Body of pancreas (tissue), 4 donors: ENCODE data around the gene YOD1. TPM values are rescaled to one million over a fixed set of nuclear protein-coding genes. Genes with fewer than 3 reads are reported as not detected.
A peak's percentile ranks its signal among the peaks of the same experiment; 100 is the strongest.

Experiments
- ATAC-seq: fragments of 150-250 bp; one replicate; pipeline ENCODE4 v1.9.1; 2016
- DNase-seq, 4 donors: peaks; one replicate each; pipeline ENCODE4 v3.0.0-alpha.2; 2019
- H3K27ac ChIP-seq, 4 donors: fragments of 200-600 bp; sonication (generic); 1 replicate in 3 of 4; 2 replicates in 1 of 4; pipeline versions ENCODE4 v1.5.1 to v1.6.1; 2016 to 2019; ENCODE audit warnings: mild to moderate bottlenecking in 1 of 4, mixed read lengths in 1 of 4, moderate library complexity in 1 of 4
- H3K27me3 ChIP-seq, 2 donors: fragments of 200-600 bp; sonication (generic); one replicate each; pipeline ENCODE4 v1.6.0; 2016; ENCODE audit warnings: mild to moderate bottlenecking in 1 of 2
- H3K36me3 ChIP-seq, 2 donors: fragments of 200-600 bp; sonication (generic); replicated peaks in 1 of 2; 2 replicates each; pipeline ENCODE4 v1.5.1; 2016; ENCODE audit warnings: low read depth in 2 of 2; ENCODE audit not compliant: insufficient read depth in 1 of 2
- H3K4me1 ChIP-seq: fragments of 200-600 bp; sonication (generic); one replicate; pipeline ENCODE4 v1.6.0; 2016
- H3K4me3 ChIP-seq, 2 donors: fragments of 200-600 bp; sonication (generic); 1 replicate in 1 of 2; 2 replicates in 1 of 2; pipeline ENCODE4 v1.5.1; 2016 to 2019
- H3K9me3 ChIP-seq, 3 donors: fragments of 200-600 bp; sonication (generic); 1 replicate in 2 of 3; 2 replicates in 1 of 3; pipeline ENCODE4 v1.5.1; 2016
- CTCF ChIP-seq, 7 experiments: fragments of 450-650 bp in 4 of 7; fragments of 200-600 bp in 3 of 7; sonication (generic) in 3 of 7; IDR thresholded peaks; one replicate each; pipeline ENCODE4 v1.5.1; 2016 to 2019; ENCODE audit warnings: antibody characterized with exemption in 7 of 7
- POLR2A ChIP-seq, 3 donors: fragments of 450-650 bp; IDR thresholded peaks; one replicate each; pipeline ENCODE4 v1.6.1; 2016; ENCODE audit warnings: antibody characterized with exemption in 3 of 3, mild to moderate bottlenecking in 2 of 3
- WGBS, 2 donors: methylation state at CpG; one replicate each; pipeline ENCODE4 v1.1.5; 2017; 5-methylcytosine and 5-hydroxymethylcytosine counted together
- intact Hi-C: fragments of 100-400 bp; cut with DNase I; formaldehyde crosslinking; loops from one replicate; pipeline ENCODE4 v1.15.1; 2023
- total RNA-seq, 2 donors: library from RNA; depleted of rRNA; stranded (reverse); fragments of >200 nt; gene quantifications; one replicate each; pipeline ENCODE4 v1.1.0, GENCODE V29; 2016

YOD1 gene
- total RNA-seq, 2 donors from 2014 or later, result 5.4 to 5.9 TPM

GRCh38 chr1:207084701-207085180 is 33.7 kb upstream of the YOD1 start:
- Histone ChIP-seq H3K36me3 (no peaks in the 10 kb centered on the region), H3K9me3 (no peaks in the 10 kb centered on the region), H3K27ac (no peak overlapping the region), H3K4me1 (peaks cover 32% of the 10 kb centered on the region), H3K4me3 (no peak overlapping the region), H3K27me3 (no peaks in the 10 kb centered on the region)
- TF ChIP-seq CTCF (IDR thresholded peaks at IDR 0.05) (peak; percentile 45 to 78 (median 76)), POLR2A (IDR thresholded peaks at IDR 0.05) (no peak)
- intact Hi-C loops, result loop anchor here (5.0 kb wide), 1 partner anchor 323 kb away; no protein-coding TSS in a partner anchor
- ATAC-seq, result peak; percentile 72
- DNase-seq, result peak; percentile 61 to 78 (median 70)
- WGBS, 2 donors, result 15 to 28% methylated on average over 8 of the region's 8 CpGs

- no peaks in the 10 kb centered on the region for H3K9me3 ChIP-seq
- H3K27me3 ChIP-seq, result no peaks in the 10 kb centered on the region
- TF ChIP-seq POLR2A (IDR thresholded peaks at IDR 0.05) (no peak), CTCF (IDR thresholded peaks at IDR 0.05) (no peak)
- peaks cover 27% of the 10 kb centered on the region for H3K4me1 ChIP-seq
- H3K4me3 ChIP-seq, result no peak overlapping the region
- ATAC-seq (no peak), DNase-seq (no peak)
- no peak overlapping the region for H3K27ac ChIP-seq
- H3K36me3 ChIP-seq, result no peaks in the 10 kb centered on the region
- intact Hi-C loops, result loop anchor here (5.0 kb wide), 1 partner anchor 323 kb away; no protein-coding TSS in a partner anchor
- 54 to 56% methylated on average over 2 of the region's 2 CpGs for WGBS, 2 donors
Observed at GRCh38 chr1:207084232-207084631, 33.2 kb upstream of the YOD1 start.

GRCh38 chr1:207081806-207082205 is 30.8 kb upstream of the YOD1 start:
- no peak for ATAC-seq

GRCh38 chr1:207081088-207081487 is 30.1 kb upstream of the YOD1 start:
- intact Hi-C loops, result loop anchor here (5.0 kb wide), 1 partner anchor 326 kb away; no protein-coding TSS in a partner anchor
- no peaks in the 10 kb centered on the region for H3K27me3 ChIP-seq
- peaks cover 10% of the 10 kb centered on the region for H3K4me1 ChIP-seq
- H3K27ac ChIP-seq, result no peak overlapping the region
- H3K9me3 ChIP-seq, result no peaks in the 10 kb centered on the region
- ATAC-seq (no peak), DNase-seq (no peak)
- WGBS, 2 donors, result 29 to 32% methylated on average over 2 of the region's 2 CpGs
- TF ChIP-seq CTCF (IDR thresholded peaks at IDR 0.05) (no peak), POLR2A (IDR thresholded peaks at IDR 0.05) (no peak)
- no peaks in the 10 kb centered on the region for H3K36me3 ChIP-seq
- H3K4me3 ChIP-seq, result no peak overlapping the region

More at GRCh38 chr1:207081806-207082205, 30.8 kb upstream of the YOD1 start:
- Histone ChIP-seq H3K27me3 (no peaks in the 10 kb centered on the region), H3K36me3 (no peaks in the 10 kb centered on the region), H3K9me3 (no peaks in the 10 kb centered on the region), H3K27ac (no peak overlapping the region), H3K4me1 (peaks cover 10% of the 10 kb centered on the region), H3K4me3 (no peak overlapping the region)
- 54 to 72% methylated on average over 2 of the region's 2 CpGs for WGBS, 2 donors
- intact Hi-C loops, result loop anchor here (5.0 kb wide), 1 partner anchor 325 kb away; no protein-coding TSS in a partner anchor
- TF ChIP-seq POLR2A (IDR thresholded peaks at IDR 0.05), result no peak
- no peak for TF ChIP-seq CTCF (IDR thresholded peaks at IDR 0.05)
- DNase-seq, result no peak

- ATAC-seq (no peak), DNase-seq (no peak)
- no peak for TF ChIP-seq POLR2A (IDR thresholded peaks at IDR 0.05)
- H3K4me3 ChIP-seq, result no peak overlapping the region
- WGBS, 2 donors, result 81 to 87% methylated on average over 6 of the region's 6 CpGs
- no peaks in the 10 kb centered on the region for H3K36me3 ChIP-seq
- no peaks in the 10 kb centered on the region for H3K27me3 ChIP-seq
- peaks cover 5% of the 10 kb centered on the region for H3K4me1 ChIP-seq
- H3K9me3 ChIP-seq, result no peaks in the 10 kb centered on the region
- H3K27ac ChIP-seq, result no peak overlapping the region
- intact Hi-C loops, result loop anchor here (5.0 kb wide), 1 partner anchor 328 kb away; no protein-coding TSS in a partner anchor
Observed at GRCh38 chr1:207079706-207080241, 28.8 kb upstream of the YOD1 start.
